H1 (cell line): ENCODE results near the gene C2CD3. TPM values are rescaled to one million over a fixed set of nuclear protein-coding genes. Genes with fewer than 3 reads are reported as not detected.
"Not testable (repeated sequence)": the region's sequence is repeated elsewhere in the genome, so short reads cannot be mapped to it uniquely, and the experiment has no call there.

Source experiments
- CTCF ChIA-PET: fragments of 300-600 bp; sonication (Branson Sonifier 250); formaldehyde crosslinking; loops from one replicate; lab custom pipeline; 2021; ENCODE audit not compliant: partially characterized antibody; lab: Charles Lee
- POLR2A ChIA-PET: fragments of 300-600 bp; sonication (Branson Sonifier 250); formaldehyde crosslinking; loops from one replicate; lab custom pipeline; 2021; ENCODE audit warnings: inconsistent platforms; ENCODE audit not compliant: partially characterized antibody; lab: Charles Lee
- DNase-seq, 2 experiments: peaks; one replicate each; pipeline versions ENCODE4 v3.0.0 to v3.0.0-alpha.2; 2010 to 2022; ENCODE audit warnings: low spot score in 2 of 2, low read depth in 1 of 2, mixed read lengths in 1 of 2
- FAIRE-seq: peaks from 2 replicates; lab custom pipeline; 2011; peaks lifted over from hg19 to GRCh38; lab: Jason Lieb, UNC
- H2AFZ ChIP-seq: 2 replicates; pipeline ENCODE4 v1.8.1; 2012; ENCODE audit warnings: low read length, inconsistent platforms
- H2AK5ac ChIP-seq: 2 replicates; pipeline ENCODE4 v1.6.1; 2013; ENCODE audit warnings: low read depth, low read length
- H2BK120ac ChIP-seq: replicated peaks from 2 replicates; pipeline ENCODE3; 2013; ENCODE audit warnings: low read depth, low read length, inconsistent platforms
- H2BK12ac ChIP-seq: 2 replicates; pipeline ENCODE4 v1.6.1; 2013; ENCODE audit warnings: low read depth, low read length
- H2BK15ac ChIP-seq: 2 replicates; pipeline ENCODE4 v1.6.1; 2013; ENCODE audit warnings: low read length
- H2BK20ac ChIP-seq: 2 replicates; pipeline ENCODE4 v1.6.1; 2013; ENCODE audit warnings: low read length
- H2BK5ac ChIP-seq: 2 replicates; pipeline ENCODE4 v1.6.1; 2013; ENCODE audit warnings: low read depth, low read length
- H3K14ac ChIP-seq: 2 replicates; pipeline ENCODE4 v1.6.1; 2013; ENCODE audit warnings: inconsistent platforms; ENCODE audit not compliant: insufficient read length
- H3K18ac ChIP-seq: 2 replicates; pipeline ENCODE4 v1.6.1; 2013; ENCODE audit warnings: low read length; ENCODE audit errors: extremely low read depth
- H3K23ac ChIP-seq: 2 replicates; pipeline ENCODE4 v1.6.1; 2013; ENCODE audit warnings: inconsistent platforms; ENCODE audit not compliant: insufficient read length
- H3K23me2 ChIP-seq: 2 replicates; pipeline ENCODE4 v1.6.1; 2013; ENCODE audit warnings: low read depth, low read length
- H3K27ac ChIP-seq: 2 replicates; pipeline ENCODE4 v1.6.1; 2011; ENCODE audit warnings: low read depth, low read length, inconsistent platforms
- H3K27me3 ChIP-seq, 4 experiments: replicated peaks in 1 of 4; 1 replicate in 1 of 4; 2 replicates in 3 of 4; pipeline versions ENCODE4 v1.6.1 to v1.8.1; 2011 to 2013; ENCODE audit warnings: low read length in 3 of 4, mild to moderate bottlenecking in 3 of 4, inconsistent platforms in 2 of 4, mixed read lengths in 2 of 4, moderate library complexity in 1 of 4; ENCODE audit not compliant: control insufficient read depth in 3 of 4, insufficient read depth in 3 of 4; ENCODE audit errors: extremely low read depth in 1 of 4
- H3K36me3 ChIP-seq, 4 experiments: 2 replicates each; pipeline versions ENCODE4 v1.6.1 to v1.8.1; 2011 to 2013; ENCODE audit warnings: mild to moderate bottlenecking in 4 of 4, low read length in 3 of 4, moderate library complexity in 2 of 4, control low read depth in 1 of 4, inconsistent platforms in 1 of 4; ENCODE audit not compliant: insufficient read depth in 4 of 4, control insufficient read depth in 2 of 4
- H3K4ac ChIP-seq: replicated peaks from 2 replicates; pipeline ENCODE3; 2013; ENCODE audit warnings: low read length, low read depth, mixed read lengths, inconsistent platforms; ENCODE audit not compliant: insufficient read length
- H3K4me1 ChIP-seq, 4 experiments: replicated peaks in 1 of 4; 1 replicate in 1 of 4; 2 replicates in 3 of 4; pipeline versions ENCODE4 v1.6.1 to v1.8.1; 2011 to 2013; ENCODE audit warnings: low read length in 3 of 4, inconsistent platforms in 2 of 4, mixed read lengths in 1 of 4; ENCODE audit not compliant: insufficient read depth in 4 of 4, control insufficient read depth in 3 of 4
- H3K4me2 ChIP-seq, 2 experiments: 2 replicates each; pipeline versions ENCODE4 v1.6.1 to v1.8.1; 2011 to 2013; ENCODE audit warnings: low read depth in 2 of 2, low read length in 2 of 2, control low read depth in 1 of 2, inconsistent platforms in 1 of 2, mild to moderate bottlenecking in 1 of 2; ENCODE audit not compliant: insufficient read depth in 1 of 2
- H3K4me3 ChIP-seq, 4 experiments: fragments of 200-600, 300-600 bp in 1 of 4; sonication (generic), shearing (Covaris generic), sonication (Bioruptor Twin) in 1 of 4; 2 replicates each; pipeline versions ENCODE4 v1.5.1 to v1.8.1; 2011 to 2016; ENCODE audit warnings: low read length in 4 of 4, low read depth in 3 of 4, control low read depth in 2 of 4, inconsistent platforms in 2 of 4, mild to moderate bottlenecking in 2 of 4, mixed read lengths in 1 of 4, moderate library complexity in 1 of 4; ENCODE audit not compliant: insufficient read depth in 2 of 4; ENCODE audit errors: extremely low read depth in 1 of 4
- H3K56ac ChIP-seq: replicated peaks from 2 replicates; pipeline ENCODE3; 2013; ENCODE audit warnings: low read depth, mild to moderate bottlenecking, mixed read lengths, low read length, inconsistent platforms; ENCODE audit not compliant: insufficient read length
- H3K79me1 ChIP-seq: 2 replicates; pipeline ENCODE4 v1.6.1; 2013; ENCODE audit warnings: low read depth, low read length, control low read depth
- H3K79me2 ChIP-seq, 2 experiments: 2 replicates each; pipeline versions ENCODE4 v1.6.1 to v1.8.1; 2012 to 2013; ENCODE audit warnings: low read length in 2 of 2, mild to moderate bottlenecking in 2 of 2, inconsistent platforms in 1 of 2; ENCODE audit not compliant: insufficient read depth in 2 of 2, control insufficient read depth in 1 of 2
- H3K9ac ChIP-seq, 4 experiments: replicated peaks in 1 of 4; 1 replicate in 1 of 4; 2 replicates in 3 of 4; pipeline versions ENCODE4 v1.6.1 to v1.8.1; 2011 to 2013; ENCODE audit warnings: low read depth in 3 of 4, low read length in 3 of 4, control low read depth in 2 of 4, mild to moderate bottlenecking in 2 of 4, moderate library complexity in 2 of 4, inconsistent platforms in 1 of 4; ENCODE audit errors: extremely low read depth in 1 of 4
- H3K9me3 ChIP-seq, 2 experiments: 2 replicates each; pipeline versions ENCODE4 v1.6.1 to v1.8.1; 2012 to 2013; ENCODE audit warnings: mild to moderate bottlenecking in 2 of 2, moderate library complexity in 2 of 2, control low read depth in 1 of 2, inconsistent platforms in 1 of 2, low read depth in 1 of 2, low read length in 1 of 2, mixed read lengths in 1 of 2; ENCODE audit not compliant: insufficient read depth in 2 of 2
- H4K20me1 ChIP-seq, 2 experiments: replicated peaks in 1 of 2; 2 replicates each; pipeline versions ENCODE3 to v1.8.1; 2011 to 2013; ENCODE audit warnings: inconsistent platforms in 2 of 2, low read length in 2 of 2, mild to moderate bottlenecking in 1 of 2; ENCODE audit not compliant: insufficient read depth in 2 of 2, control insufficient read depth in 1 of 2
- H4K5ac ChIP-seq: 2 replicates; pipeline ENCODE4 v1.6.1; 2013; ENCODE audit warnings: low read length, low read depth, mixed read lengths, inconsistent platforms; ENCODE audit not compliant: insufficient read length
- H4K8ac ChIP-seq: 2 replicates; pipeline ENCODE4 v1.8.0; 2013; ENCODE audit warnings: mild to moderate bottlenecking, moderate library complexity, low read length, inconsistent platforms; ENCODE audit not compliant: insufficient read depth; ENCODE audit errors: extremely low read depth
- H4K91ac ChIP-seq: replicated peaks from 2 replicates; pipeline ENCODE3; 2013; ENCODE audit warnings: low read length, mixed read lengths, inconsistent platforms; ENCODE audit not compliant: insufficient read length
- WGBS, 2 experiments: shearing (Covaris generic) in 1 of 2; methylation state at CpG; one replicate each; pipeline versions ENCODE4 v1.1.6 to v1.1.7; 2013 to 2015; ENCODE audit warnings: low lambda C conversion rate in 2 of 2, mixed read lengths in 2 of 2, inconsistent platforms in 1 of 2, low coverage in 1 of 2, missing lambda C conversion rate in 1 of 2; ENCODE audit not compliant: insufficient replicate concordance in 2 of 2, insufficient coverage in 1 of 2, insufficient read length in 1 of 2; ENCODE audit errors: extremely low coverage in 1 of 2, missing lambda C conversion rate in 1 of 2; 5-methylcytosine and 5-hydroxymethylcytosine counted together
- polyA plus RNA-seq, 7 experiments: library from polyadenylated mRNA; depleted of rRNA in 3 of 7; stranded (reverse) in 5 of 7; unstranded in 2 of 7; fragments of >200 nt in 5 of 7; fragments of 200-250 nt in 2 of 7; gene quantifications; 1 replicate in 5 of 7; 2 replicates in 1 of 7; 4 replicates in 1 of 7; pipeline versions ENCODE4 v1.2.1 to v1.2.3, GENCODE V29; 2011 to 2013; ENCODE audit warnings: missing spikeins in 2 of 7, mixed read lengths in 2 of 7
- total RNA-seq: library from RNA; stranded (reverse); fragmentation: NEBNext Ultra II Directional; extraction: Animal tissue kit (Norgen Biotek cat#: 25700); gene quantifications from 2 replicates; pipeline ENCODE4 v1.2.1, GENCODE V29; 2021

Gene C2CD3
- total and polyA plus RNA-seq, 2 of the 8 experiments (the other 6 are each of a cell fraction or from before 2014, with no cell fraction given) = 11.0 to 29.1 TPM

DNA sequence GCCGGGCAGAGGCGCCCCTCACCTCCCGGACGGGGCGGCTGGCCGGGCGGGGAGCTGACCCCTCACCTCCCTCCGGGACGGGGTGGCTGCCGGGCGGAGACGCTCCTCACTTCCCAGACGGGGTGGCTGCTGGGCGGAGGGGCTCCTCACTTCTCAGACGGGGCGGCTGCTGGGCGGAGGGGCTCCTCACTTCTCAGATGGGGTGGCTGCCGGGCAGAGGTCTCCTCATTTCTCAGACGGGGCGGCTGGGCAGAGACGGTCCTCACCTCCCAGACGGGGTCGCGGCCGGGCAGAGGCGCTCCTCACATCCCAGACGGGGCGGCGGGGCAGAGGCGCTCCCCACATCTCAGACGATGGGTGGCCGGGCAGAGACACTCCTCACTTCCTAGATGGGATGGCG, 41.7 kb downstream of the C2CD3 start:
- H3K4ac ChIP-seq, H4K5ac ChIP-seq, DNase-seq, H4K20me1 ChIP-seq, H2AK5ac ChIP-seq, H3K79me2 ChIP-seq, H3K79me1 ChIP-seq, CTCF ChIA-PET, H4K91ac ChIP-seq, H2BK5ac ChIP-seq, H3K23ac ChIP-seq, H2BK12ac ChIP-seq, H2BK15ac ChIP-seq, H3K9me3 ChIP-seq, POLR2A ChIA-PET, H3K4me1 ChIP-seq, H3K27me3 ChIP-seq, FAIRE-seq, H3K27ac ChIP-seq, H3K9ac ChIP-seq, H2BK20ac ChIP-seq, H2AFZ ChIP-seq, H4K8ac ChIP-seq, H3K4me3 ChIP-seq, H3K14ac ChIP-seq, H3K23me2 ChIP-seq, H2BK120ac ChIP-seq, H3K18ac ChIP-seq, H3K56ac ChIP-seq, H3K4me2 ChIP-seq: not testable (repeated sequence)
- H3K36me3 ChIP-seq = peaks cover 0 to 34% (median 11%) of the 10 kb centered on the region in 4 experiments; a peak in 5 of 8 replicates
- WGBS, 2 experiments = 97% methylated on average over 13 of the region's 33 CpGs; no CpG with 5 or more reads in 1 of the 2 experiments
